ENCODE results near the gene POPDC2.
A peak's percentile ranks its signal among the peaks of the same experiment; 100 is the strongest.
"Not testable (repeated sequence)": the region's sequence is repeated elsewhere in the genome, so short reads cannot be mapped to it uniquely, and the experiment has no call there.

Gene POPDC2, protein sequence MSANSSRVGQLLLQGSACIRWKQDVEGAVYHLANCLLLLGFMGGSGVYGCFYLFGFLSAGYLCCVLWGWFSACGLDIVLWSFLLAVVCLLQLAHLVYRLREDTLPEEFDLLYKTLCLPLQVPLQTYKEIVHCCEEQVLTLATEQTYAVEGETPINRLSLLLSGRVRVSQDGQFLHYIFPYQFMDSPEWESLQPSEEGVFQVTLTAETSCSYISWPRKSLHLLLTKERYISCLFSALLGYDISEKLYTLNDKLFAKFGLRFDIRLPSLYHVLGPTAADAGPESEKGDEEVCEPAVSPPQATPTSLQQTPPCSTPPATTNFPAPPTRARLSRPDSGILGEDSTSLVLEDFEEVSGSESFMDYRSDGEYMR

DNA sequence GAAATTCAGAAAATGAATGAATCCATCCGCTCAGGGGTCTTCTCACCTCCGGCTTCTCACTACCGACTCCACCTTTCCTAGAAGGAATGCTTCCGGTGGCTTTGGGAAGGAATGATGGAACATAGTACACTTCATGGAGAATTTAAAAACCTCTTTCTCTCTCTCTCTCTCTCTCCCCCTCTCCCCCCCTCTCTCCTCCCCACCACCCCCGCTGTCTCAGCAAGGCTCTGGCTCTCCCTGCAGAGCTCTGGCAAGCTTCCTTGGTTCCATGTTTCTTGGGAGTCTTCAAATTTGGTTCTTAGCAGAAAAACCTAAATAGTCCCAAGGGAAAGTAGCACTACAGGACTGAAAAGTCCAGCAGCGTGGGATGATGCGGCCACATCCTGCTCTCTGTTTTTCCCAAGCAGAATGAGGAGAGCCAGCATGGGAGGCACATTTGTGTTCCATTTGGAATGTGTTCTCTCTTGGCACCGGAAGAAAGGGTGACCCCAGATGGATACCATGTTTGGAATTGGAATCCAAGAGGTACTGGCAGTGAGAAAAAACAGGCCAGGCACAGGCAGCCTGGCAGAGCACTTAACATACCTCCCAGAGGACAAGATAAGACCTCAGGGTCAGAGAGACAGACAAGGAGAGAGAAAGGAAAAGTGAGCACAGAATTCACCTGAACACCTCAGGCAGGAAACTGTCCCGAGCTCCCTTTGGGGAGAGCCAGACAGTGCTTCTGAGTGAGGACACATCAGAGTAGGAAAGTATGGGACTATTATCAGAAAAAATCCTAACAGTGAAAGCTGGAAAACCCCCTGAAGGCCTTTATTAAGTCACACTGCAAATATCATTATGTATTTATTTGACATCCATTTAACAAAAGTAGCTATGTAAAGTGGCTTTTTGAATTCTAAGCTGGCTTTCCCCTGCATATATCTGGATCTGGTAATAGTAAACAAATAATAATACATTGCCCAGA lies at the start of gene POPDC2:
Gene POPDC2, minus strand, starts transcription at position 116 of the 967 bp plus-strand sequence. CDS start 166 bp downstream, outside the sequence.
- TF ChIP-seq GATA1 (IDR thresholded peaks at IDR 0.05; ENCODE audit: low read depth, low read length) (no peak), POLR2A (IDR thresholded peaks at IDR 0.05; ENCODE audit: low read length) (no peak)
- no peak for DNase-seq

DNA sequence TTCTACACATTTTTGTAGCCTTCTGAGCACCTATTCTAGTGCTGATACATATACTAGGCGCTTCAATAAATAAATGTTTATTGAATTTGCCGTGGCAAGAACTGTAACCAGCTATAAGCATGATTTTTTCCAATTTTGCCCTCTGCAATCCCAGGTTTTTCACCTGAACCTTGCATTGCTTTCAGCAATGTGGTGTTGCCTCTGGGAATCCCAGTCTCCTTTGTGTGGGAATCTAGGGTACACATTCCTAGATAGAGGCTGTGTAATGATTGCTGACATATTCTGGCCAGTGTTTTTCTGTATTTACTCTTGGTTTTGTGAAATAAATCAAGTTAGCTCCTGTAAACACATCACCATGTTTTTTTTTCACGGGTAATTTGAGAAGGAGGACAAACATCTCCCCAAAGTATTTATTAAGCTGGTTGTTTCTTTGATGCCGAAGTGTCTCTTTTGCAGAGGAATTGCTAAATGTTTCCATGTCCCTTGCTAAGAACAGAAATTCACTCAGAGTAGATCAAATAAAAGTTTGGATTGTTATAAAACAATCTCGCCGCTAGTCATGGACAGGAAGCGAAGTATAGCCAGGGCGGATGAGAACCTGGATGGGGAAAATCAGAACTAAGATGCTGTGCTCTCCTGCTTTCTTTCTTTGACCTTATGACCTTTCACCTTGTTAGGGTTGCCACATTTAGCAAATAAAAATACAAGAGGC lies 43.6 kb upstream of the POPDC2 start:
- TF ChIP-seq GATA1 (IDR thresholded peaks at IDR 0.05; ENCODE audit: low read depth, low read length) (no peak), POLR2A (IDR thresholded peaks at IDR 0.05; ENCODE audit: low read length) (no peak)
- DNase-seq = no peak

DNA sequence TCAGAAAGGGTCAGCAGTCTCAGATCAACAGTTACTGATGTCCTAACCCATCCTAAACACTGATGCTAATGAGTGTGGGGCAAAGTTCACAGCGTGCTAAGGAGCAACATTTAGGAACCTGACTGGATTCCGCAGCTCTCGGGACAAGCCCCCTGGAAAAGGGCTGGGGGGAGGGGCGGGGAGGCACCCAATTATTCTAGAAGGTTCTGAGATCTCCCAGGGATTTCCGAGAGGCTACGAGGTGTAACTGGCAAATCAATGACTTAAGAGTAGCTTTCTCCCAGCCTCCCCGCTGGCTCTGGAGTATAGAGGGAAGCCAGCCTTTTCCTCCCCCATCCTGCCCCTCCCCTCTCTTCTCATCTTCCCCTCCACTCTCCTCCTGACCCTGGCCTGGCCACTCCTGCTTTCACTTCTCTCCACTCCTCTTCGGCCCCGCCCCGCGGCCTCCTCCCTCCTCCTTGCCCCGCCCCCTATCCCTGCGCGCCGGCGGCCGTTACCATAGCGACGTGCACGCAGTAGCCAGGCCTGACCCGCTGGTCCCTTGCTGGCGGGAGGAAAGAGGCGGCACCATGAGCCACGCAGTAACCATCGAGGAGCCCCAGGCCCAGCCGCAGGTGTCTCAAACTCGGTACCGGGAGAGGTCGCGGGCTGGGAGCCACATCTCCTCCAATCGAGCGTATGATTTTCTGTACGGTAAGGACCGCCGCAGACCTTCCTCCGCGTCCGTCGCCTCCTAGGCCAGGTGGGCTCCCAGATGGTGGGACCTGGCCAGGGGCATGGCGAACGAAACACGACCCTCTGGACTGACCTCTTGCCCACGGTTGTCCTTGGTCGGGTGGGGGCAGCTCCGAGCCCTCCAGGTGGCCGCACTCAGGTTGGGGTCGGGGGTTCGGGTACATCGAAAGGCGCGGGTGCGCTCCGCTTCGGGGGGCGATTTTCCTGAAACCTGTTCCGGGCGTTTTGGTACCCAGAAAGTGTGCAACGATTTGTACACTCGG lies 42.4 kb upstream of the POPDC2 start, which contains the start of gene CFAP91:
Gene CFAP91, plus strand, starts transcription at position 493 of the 998 bp plus-strand sequence. Its CDS starts 77 bp downstream, at position 570.
- TF ChIP-seq POLR2A (IDR thresholded peaks at IDR 0.05; ENCODE audit: low read length) (no peak), GATA1 (IDR thresholded peaks at IDR 0.05; ENCODE audit: low read depth, low read length) (no peak)

DNA sequence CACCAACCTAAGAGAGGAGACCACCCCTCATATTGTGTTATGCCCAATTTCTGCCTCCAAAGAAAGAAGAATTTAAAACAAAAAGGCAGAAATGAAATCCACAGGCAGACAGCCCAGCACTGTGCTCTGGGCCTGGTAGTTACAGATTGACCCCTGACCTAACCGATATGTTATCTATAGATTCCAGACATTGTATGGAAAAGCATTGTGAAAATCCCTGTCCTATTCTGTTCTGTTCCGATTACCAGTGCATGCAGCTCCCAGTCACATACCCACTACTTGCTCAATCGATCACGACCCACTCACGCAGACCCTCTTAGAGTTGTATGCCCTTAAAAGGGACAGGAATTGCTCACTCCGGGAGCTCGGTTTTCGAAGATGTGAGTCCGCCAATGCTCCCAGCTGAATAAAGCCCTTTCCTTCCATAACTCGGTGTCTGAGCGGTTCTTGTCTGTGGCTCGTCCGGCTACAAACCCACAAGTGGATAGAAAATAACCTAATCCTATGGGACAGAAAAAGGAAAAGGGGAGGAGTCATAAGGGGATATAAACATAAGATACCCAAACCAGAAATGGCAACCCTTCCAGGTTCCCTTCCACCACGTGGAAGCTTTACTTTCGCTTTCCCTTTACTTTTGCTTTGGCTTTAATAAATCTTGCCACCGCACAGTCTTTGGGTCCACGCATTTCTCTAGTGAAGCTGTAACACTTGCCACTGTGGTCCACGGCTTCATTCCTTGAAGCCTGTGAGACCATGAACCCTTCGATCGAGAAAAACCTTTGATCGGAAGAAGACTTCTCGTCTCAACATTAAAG lies 40.7 kb upstream of the POPDC2 start:
- TF ChIP-seq GATA1 (IDR thresholded peaks at IDR 0.05; ENCODE audit: low read depth, low read length) (no peak), POLR2A (IDR thresholded peaks at IDR 0.05; ENCODE audit: low read length) (no peak)
- DNase-seq = peak in 1 of 2 experiments; percentile 8

More for the DNA sequence above, 42.4 kb upstream of the POPDC2 start, which contains the start of gene CFAP91:
- peak; percentile 90 to 92 for DNase-seq

DNA sequence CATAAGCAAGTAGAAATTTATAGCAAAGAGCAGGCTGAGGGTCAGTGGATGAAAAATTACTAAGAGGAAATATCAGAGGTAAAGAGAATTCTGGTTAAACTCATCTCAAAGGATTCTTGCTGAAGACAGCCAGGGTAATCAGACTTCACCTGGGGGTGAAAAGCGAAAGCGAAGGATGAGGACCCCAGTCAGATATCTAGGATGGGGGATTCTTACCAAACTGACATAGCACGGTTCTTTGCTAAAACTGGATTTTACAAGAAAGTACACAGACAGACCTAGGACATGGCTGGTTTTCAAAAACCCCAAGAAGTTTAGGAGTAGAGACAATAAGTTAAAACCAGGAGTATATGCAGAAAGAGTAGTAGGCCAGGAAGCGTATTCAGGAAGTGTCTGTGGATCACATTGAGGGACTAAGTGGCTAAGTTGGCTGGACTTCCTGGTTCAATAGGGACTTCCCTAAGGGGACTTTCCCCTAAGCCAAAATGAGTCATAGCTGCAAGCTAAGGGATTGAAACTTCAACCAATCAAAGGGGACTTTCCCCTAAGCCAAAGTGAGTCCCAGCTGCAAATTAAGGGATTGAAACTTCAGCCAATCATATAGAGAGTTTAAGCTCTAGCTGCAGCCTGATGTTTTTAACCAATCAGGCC lies 40.0 kb upstream of the POPDC2 start:
- TF ChIP-seq POLR2A (IDR thresholded peaks at IDR 0.05; ENCODE audit: low read length) (no peak), GATA1 (IDR thresholded peaks at IDR 0.05; ENCODE audit: low read depth, low read length) (no peak)
- DNase-seq = peak in 1 of 2 experiments; percentile 12

DNA sequence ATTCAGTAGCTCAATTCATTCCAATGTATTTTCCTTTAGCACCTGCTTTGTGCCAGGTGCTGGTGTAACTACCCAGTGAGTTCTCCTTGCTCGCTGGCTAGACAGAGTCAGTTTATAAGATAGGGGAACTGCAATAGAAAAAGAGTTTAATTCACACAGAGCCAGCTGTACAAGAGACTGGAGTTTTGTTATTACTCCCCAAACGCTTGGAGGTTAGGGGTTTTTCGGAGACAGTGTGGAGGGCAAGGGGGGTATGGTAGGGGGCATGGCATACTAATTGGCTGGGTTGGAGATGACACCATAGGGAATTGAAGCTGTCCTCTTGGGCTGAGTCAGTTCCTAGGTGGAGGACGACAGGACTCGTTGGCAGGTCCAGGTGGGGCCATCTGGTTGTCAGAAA lies 37.0 kb upstream of the POPDC2 start:
- DNase-seq = no peak
- TF ChIP-seq POLR2A (IDR thresholded peaks at IDR 0.05; ENCODE audit: low read length) (no peak), GATA1 (IDR thresholded peaks at IDR 0.05; ENCODE audit: low read depth, low read length) (no peak)

DNA sequence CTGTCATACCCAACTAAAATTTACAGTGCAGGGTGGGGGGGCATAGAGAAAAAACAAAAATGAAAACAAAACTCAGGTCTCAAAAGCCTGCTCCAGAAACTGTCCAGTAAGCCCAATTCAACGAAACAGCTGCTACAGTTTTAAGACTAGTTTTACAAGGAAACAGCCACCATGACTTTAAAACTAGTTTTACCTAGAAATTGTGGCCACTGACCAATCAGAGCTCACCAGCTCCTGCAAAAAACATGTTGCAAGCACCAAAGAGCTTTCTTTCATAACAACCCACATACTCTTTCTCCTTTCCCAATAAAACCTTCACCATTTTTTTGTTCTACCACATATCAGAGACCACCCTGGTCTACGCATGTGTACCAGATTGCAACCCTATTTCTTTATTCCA lies 35.1 kb upstream of the POPDC2 start:
- TF ChIP-seq GATA1 (IDR thresholded peaks at IDR 0.05; ENCODE audit: low read depth, low read length) (no peak), POLR2A (IDR thresholded peaks at IDR 0.05; ENCODE audit: low read length) (no peak)
- peak; percentile 7 to 8 for DNase-seq

DNA sequence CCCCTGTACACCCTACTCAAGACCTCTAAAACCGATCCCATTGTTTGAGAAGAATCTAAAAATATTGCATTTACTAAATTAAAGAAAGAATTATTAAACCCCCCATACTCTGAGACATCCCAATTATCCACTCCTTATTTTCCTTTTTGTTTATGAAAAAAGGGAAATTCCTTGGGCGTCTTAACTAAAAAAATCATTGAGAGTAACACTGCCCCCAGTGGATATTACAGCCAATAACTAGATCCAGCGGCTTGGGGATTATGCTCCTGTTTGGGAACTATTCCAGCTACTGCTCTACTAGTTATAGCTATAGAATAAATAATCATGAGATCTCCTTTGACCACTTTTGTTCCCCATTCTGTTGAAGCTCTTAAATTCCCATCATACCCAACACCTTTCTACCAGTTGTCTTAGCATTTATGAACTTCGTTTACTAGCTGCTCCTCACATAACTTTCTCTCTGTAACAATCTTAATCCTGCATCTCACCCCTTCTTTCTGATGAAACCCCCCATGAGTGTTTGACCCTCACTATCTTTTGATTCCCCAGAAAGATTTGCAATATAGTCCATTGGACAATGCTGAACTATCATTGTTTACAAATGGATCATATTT lies 29.8 kb upstream of the POPDC2 start:
- TF ChIP-seq GATA1 (IDR thresholded peaks at IDR 0.05; ENCODE audit: low read depth, low read length) (no peak), POLR2A (IDR thresholded peaks at IDR 0.05; ENCODE audit: low read length) (no peak)

DNA sequence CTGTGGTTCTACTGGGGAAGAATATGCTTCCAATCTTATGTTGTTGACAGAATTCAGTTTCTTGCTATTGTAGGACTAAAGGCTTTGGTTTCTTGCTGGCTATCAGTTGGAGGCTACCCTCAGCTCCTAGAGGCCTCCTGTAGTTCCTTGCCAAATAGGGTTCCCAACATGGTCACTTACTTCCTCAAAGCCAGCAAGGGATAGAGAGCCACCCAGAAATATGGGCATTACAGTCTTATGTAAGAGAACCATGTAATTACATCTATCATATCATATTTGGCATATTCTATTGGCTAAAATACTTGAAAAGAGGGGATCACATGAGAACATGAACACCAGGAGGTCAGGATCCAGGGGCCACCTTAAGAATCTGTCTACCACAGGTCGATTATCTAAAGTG lies 23.0 kb upstream of the POPDC2 start:
- no peak for DNase-seq
- TF ChIP-seq GATA1 (IDR thresholded peaks at IDR 0.05; ENCODE audit: low read depth, low read length) (no peak), POLR2A (IDR thresholded peaks at IDR 0.05; ENCODE audit: low read length) (no peak)

More for the DNA sequence above, 29.8 kb upstream of the POPDC2 start:
- peak; percentile 3 to 20 for DNase-seq

DNA sequence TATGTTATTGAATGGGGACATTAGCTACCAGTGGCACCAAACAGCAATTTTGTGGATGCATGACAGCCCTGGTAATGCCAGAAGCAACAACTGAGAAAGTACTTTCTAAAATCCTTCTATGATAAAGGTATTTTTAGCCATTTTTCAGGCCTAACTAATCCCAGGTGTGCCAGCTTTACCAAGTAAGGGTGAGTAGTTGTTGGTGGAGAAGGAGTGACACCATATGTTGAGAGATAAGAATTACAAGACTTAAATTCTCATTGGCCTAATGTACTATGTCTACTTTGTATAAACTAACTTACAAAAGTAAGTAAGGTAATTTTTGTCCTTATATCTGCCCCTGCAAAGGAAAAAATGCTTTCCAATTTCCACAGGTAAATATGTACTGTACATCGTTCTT lies 20.9 kb upstream of the POPDC2 start:
- DNase-seq = peak; percentile 27 to 57
- TF ChIP-seq GATA1 (IDR thresholded peaks at IDR 0.05; ENCODE audit: low read depth, low read length) (no peak), POLR2A (IDR thresholded peaks at IDR 0.05; ENCODE audit: low read length) (no peak)

DNA sequence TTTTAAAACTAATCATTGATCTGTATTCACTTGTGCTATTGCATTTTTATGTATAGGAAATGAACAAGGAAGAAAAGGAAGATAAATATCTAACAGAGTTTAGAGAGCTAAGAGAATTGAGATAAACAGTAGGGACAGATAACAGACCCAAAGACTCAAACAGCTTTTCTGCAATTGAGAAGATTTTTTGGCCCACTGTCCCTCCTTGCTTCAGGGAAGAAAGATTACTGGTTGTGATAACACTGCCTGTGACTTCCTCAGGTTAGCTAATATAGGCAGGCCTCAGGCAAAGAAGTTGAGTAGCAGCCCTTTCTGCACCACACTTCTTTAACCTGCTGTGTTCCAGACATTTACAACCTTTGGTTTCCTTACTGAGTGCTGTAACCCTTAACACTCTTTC lies 19.5 kb upstream of the POPDC2 start:
- no peak for TF ChIP-seq POLR2A (IDR thresholded peaks at IDR 0.05; ENCODE audit: low read length)
- no peak for TF ChIP-seq GATA1 (IDR thresholded peaks at IDR 0.05; ENCODE audit: low read depth, low read length)
- peak; percentile 13 to 38 for DNase-seq

DNA sequence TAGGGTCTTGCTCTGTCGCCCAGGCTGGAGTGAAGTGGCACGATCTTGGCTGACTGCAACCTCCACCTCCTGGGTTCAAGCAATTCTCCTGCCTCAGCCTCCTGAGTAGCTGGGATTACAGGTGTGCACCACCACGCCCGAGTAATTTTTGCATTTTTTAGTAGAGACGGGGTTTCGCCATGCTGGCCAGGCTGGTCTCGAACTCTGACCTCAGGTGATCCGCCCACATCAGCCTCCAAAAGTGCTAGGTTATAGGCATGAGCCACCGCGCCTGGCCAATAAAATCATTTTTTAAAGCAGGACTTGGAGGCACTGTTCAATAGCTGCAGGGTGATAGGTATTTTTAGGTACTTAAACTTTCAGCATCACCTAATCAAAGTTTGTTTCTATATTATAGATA lies 17.8 kb upstream of the POPDC2 start:
- DNase-seq = not testable (repeated sequence)
